HL-60 (cell line): ENCODE results near the gene BIN1.

ENCODE experiments used
- DNase-seq, 2 experiments: peaks; one replicate each; pipeline ENCODE4 v3.0.0-alpha.2; 2010 to 2020; ENCODE audit warnings: low read depth in 1 of 2, low spot score in 1 of 2
- H3K27ac ChIP-seq: fragments of 250-450 bp; sonication (Bioruptor Pico); replicated peaks from 2 replicates; pipeline ENCODE4 v1.5.1; 2020; ENCODE audit warnings: mild to moderate bottlenecking, moderate library complexity
- H3K27me3 ChIP-seq: fragments of 250-450 bp; sonication (Bioruptor Pico); 2 replicates; pipeline ENCODE4 v1.5.1; 2021; ENCODE audit warnings: mild to moderate bottlenecking, moderate library complexity; ENCODE audit not compliant: insufficient read depth, poor library complexity, severe bottlenecking
- H3K4me3 ChIP-seq: replicated peaks from 2 replicates; pipeline ENCODE4 v1.5.1; 2011; ENCODE audit warnings: mild to moderate bottlenecking, control low read depth, low read length; ENCODE audit not compliant: insufficient read depth
- GABPA ChIP-seq: IDR thresholded peaks from 2 replicates; pipeline ENCODE4 v1.6.1; 2012; ENCODE audit warnings: low read depth
- POLR2AphosphoS5 ChIP-seq: IDR thresholded peaks from 2 replicates; pipeline ENCODE4 v1.6.1; 2012; ENCODE audit warnings: low read depth
- REST ChIP-seq: IDR thresholded peaks from 2 replicates; pipeline ENCODE4 v1.6.1; 2012; ENCODE audit warnings: low read depth; ENCODE audit not compliant: insufficient replicate concordance
- SPI1 ChIP-seq: IDR thresholded peaks from 2 replicates; pipeline ENCODE4 v1.6.1; 2012; ENCODE audit warnings: low read depth, mild to moderate bottlenecking, borderline replicate concordance
- TF ChIP-seq, protein P1 (sequence below): IDR thresholded peaks from one replicate; pipeline ENCODE4 v1.5.1; 2011; ENCODE audit warnings: low read length, control low read depth, inconsistent platforms; ENCODE audit not compliant: insufficient read depth

Gene BIN1

DNA sequence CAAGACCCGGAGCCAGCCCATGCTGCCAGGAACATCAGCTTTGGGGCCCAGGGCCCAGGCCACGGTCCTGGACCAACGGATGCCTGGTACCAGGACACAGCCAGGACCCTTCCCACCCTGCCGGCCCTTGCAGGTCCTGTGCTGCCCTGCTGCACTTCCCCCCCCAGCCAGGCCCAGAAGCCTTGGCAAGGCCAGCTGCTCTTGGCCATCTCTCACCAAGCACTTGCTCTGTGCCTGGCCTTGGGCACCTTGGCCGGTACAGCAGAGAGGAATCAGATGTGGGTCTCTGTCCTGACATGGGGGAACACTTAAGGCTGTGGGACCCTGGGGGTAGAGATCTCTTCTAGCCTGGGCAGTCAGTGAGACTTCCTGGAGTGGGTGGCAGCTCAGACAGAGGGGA, 28.9 kb downstream of the BIN1 start:
- TF ChIP-seq REST: no peak
- TF ChIP-seq, protein P1, sequence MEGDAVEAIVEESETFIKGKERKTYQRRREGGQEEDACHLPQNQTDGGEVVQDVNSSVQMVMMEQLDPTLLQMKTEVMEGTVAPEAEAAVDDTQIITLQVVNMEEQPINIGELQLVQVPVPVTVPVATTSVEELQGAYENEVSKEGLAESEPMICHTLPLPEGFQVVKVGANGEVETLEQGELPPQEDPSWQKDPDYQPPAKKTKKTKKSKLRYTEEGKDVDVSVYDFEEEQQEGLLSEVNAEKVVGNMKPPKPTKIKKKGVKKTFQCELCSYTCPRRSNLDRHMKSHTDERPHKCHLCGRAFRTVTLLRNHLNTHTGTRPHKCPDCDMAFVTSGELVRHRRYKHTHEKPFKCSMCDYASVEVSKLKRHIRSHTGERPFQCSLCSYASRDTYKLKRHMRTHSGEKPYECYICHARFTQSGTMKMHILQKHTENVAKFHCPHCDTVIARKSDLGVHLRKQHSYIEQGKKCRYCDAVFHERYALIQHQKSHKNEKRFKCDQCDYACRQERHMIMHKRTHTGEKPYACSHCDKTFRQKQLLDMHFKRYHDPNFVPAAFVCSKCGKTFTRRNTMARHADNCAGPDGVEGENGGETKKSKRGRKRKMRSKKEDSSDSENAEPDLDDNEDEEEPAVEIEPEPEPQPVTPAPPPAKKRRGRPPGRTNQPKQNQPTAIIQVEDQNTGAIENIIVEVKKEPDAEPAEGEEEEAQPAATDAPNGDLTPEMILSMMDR: no peak
- TF ChIP-seq GABPA: no peak
- DNase-seq: no peak
- H3K4me3 ChIP-seq: no peak overlapping the region
- no peak overlapping the region for H3K27ac ChIP-seq
- H3K27me3 ChIP-seq: no peaks in the 10 kb centered on the region

GRCh38 chr2:127076924-127077323, 30.0 kb downstream of the BIN1 start:
- no peaks in the 10 kb centered on the region for H3K27me3 ChIP-seq
- no peak overlapping the region for H3K4me3 ChIP-seq
- H3K27ac ChIP-seq: no peak overlapping the region
- DNase-seq: no peak
- TF ChIP-seq REST (no peak), POLR2AphosphoS5 (no peak), GABPA (no peak), SPI1 (no peak)
- TF ChIP-seq, protein P1: no peak

- DNase-seq: no peak
- TF ChIP-seq, protein P1: no peak
- TF ChIP-seq POLR2AphosphoS5: no peak
- no peak for TF ChIP-seq GABPA
- TF ChIP-seq REST: no peak
- no peak for TF ChIP-seq SPI1
- Histone ChIP-seq H3K4me3 (no peak overlapping the region), H3K27ac (no peak overlapping the region), H3K27me3 (no peaks in the 10 kb centered on the region)
These were observed 30.7 kb downstream of the BIN1 start for GRCh38 chr2:127076290-127076689.
